NT2/D1 (cell line): ENCODE data around the gene KRTAP4-16.

Experiments
- SUZ12 ChIP-seq: IDR thresholded peaks from 2 replicates; pipeline ENCODE4 v1.6.1; 2011; ENCODE audit not compliant: insufficient read length, insufficient read depth; ENCODE audit errors: extremely low read depth
- YY1 ChIP-seq: IDR thresholded peaks from 2 replicates; pipeline ENCODE4 v1.6.1; 2011; ENCODE audit not compliant: insufficient read length, insufficient read depth
- ZNF274 ChIP-seq: IDR thresholded peaks from 2 replicates; pipeline ENCODE4 v1.6.1; 2011; ENCODE audit warnings: mild to moderate bottlenecking, low read depth, low read length

DNA sequence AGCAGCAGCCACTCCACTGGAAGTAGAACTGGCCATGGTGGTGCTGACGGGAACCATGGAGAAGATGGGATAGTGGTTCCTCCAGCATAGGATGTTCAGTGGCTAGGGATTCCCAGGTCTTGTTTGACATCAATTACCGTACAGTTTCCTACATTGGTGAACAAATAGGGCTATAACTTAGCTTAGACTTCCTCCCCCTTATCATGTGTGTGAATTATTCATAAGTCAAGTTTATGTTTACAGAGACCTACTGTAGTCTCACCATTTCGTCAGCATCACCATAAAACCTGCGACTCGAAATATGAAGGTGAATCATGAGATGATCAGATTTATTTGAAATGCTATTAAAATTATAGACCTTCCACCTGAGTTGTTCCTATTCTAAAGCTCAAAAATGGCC, 43.3 kb downstream of the KRTAP4-16 start:
- no peak for TF ChIP-seq ZNF274
- no peak for TF ChIP-seq YY1
- TF ChIP-seq SUZ12 = no peak
